Gastroesophageal sphincter (tissue), 3 donors: ENCODE data around the gene CELSR1.

ENCODE experiments used
- CTCF ChIP-seq, 4 experiments: fragments of 200-600 bp in 2 of 4; fragments of 450-650 bp in 2 of 4; sonication (generic) in 1 of 4; IDR thresholded peaks; one replicate each; pipeline ENCODE4 v1.5.1; 2017 to 2019; ENCODE audit warnings: antibody characterized with exemption in 4 of 4, mild to moderate bottlenecking in 2 of 4, moderate library complexity in 2 of 4
- EP300 ChIP-seq: sonication (generic); formaldehyde crosslinking; IDR thresholded peaks from one replicate; pipeline ENCODE4 v1.6.1; 2017; ENCODE audit warnings: antibody characterized with exemption, mild to moderate bottlenecking
- POLR2A ChIP-seq, 2 donors: fragments of 450-650 bp; IDR thresholded peaks; one replicate each; pipeline ENCODE4 v1.6.1; 2017; ENCODE audit warnings: antibody characterized with exemption in 2 of 2, mild to moderate bottlenecking in 2 of 2, moderate library complexity in 1 of 2
- POLR2AphosphoS5 ChIP-seq: sonication (generic); formaldehyde crosslinking; IDR thresholded peaks from one replicate; pipeline ENCODE4 v1.6.1; 2017; ENCODE audit warnings: antibody characterized with exemption

- TF ChIP-seq CTCF (IDR thresholded peaks at IDR 0.05) = no peak
- TF ChIP-seq POLR2AphosphoS5 = no peak
- TF ChIP-seq POLR2A (IDR thresholded peaks at IDR 0.05) = no peak
- no peak for TF ChIP-seq EP300
Observed at GRCh38 chr22:46397951-46398350, 139.5 kb downstream of the CELSR1 start.
